ENCODE data around the gene LCP1. TPM values are rescaled to one million over a fixed set of nuclear protein-coding genes. Genes with fewer than 3 reads are reported as not detected.

LCP1 gene
- total RNA-seq, 1 donor from 2014 or later, result 19.5 TPM

DNA sequence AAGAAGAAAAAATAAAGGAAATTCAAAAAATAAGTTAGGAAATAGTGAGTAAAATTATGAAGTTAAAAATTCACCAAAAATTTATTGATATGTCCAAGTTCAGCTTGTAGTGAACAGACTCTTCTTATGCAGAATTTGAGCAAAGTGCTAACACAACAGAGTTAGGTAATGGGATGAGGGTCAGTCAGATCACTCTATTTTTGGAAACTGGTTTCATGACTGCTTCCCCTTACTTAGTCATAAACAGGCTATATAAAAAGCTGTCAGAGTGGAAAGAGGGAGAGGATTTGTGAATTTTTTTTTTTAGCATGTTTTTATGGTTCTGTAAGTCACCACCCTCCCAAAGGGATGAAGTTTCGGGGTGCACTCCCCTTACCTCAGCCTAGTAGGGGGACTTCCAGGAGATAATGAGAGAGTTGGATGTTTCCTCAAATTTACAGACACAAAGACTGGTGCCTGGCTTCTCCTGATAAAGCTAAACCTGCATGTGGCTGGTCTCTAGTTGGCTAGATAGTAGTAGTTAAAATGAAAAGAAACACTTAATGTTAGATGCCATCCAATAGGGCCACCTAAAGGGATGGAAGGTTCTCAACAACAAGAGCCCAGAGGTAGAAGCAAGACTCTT, 81.7 kb downstream of the LCP1 start:
- no peak for DNase-seq

GRCh38 chr13:46097663-46098062, 84.3 kb downstream of the LCP1 start:
- no peak for DNase-seq

- no peak for DNase-seq
These were observed 85.0 kb downstream of the LCP1 start for GRCh38 chr13:46097015-46097414.

DNA sequence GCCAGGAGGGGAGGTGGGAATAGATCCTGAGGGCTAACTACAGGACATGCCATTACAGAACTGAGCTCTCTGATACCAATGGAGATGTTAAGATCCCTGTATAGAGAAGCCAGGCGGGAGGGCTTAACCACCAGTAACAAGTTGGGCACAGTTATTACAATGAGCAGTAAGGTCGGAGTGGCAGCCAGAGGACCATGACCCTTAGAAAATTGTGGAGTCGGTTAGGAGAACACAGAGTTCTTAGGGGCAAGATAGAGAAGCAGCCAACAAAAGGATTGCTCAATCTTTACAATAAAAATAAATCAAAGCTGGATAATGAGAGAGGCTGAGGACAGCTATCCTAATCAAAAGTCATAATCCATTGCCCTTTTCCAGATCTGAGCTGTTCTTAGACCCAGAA, 87.5 kb downstream of the LCP1 start:
- DNase-seq, result no peak

DNA sequence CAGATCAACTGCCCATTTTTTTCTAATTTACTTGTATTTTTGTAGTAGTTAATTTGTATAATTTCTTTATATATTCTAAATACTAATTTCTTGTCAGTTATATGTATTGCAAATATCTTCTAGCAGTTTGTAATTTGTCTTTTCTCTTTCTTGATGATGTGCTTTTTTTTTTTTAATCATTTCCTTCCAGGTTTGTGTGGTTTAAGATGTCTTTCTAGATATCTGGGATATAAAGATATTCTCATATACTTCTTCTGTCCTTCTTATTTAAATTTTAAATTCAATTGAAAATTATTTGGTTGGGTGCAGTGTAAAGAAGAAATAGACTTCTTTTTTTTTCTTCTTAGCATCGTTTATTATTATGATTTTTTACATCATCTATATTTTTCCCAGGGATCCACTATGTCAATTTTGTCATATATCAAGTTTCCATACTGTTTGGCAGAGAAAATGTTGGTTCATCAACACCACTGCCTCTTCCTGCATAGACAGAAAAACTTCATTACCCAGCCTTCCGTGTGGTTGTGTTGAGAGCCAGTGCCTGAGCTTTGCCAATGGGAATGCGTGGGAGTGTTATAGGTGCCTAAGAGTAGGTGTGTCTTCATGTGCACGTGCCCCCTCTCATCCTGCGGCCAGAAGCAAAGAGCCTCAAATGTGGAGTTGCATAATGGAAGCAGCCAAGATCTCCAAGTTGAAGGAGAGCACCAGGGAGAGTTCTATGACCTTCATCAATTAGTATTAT, 93.0 kb downstream of the LCP1 start:
- DNase-seq, result no peak

DNA sequence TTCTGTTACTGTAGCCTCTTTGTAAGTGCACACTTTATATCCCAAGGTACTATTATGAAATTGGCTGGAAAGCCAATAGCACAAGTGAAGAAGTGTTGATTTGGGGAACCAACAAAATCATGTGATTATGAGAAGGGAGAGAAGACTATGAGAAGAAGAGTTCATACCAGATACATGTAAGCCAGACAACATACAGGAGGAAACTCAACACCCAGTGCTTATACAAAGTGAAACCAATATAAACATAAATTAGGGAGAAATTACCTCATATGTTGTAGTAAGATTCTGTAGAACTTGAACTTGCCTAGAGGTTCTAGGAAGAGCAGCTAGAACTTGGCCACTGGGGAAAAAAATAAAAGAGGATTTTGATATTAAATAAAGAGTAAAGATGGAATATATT, 94.5 kb downstream of the LCP1 start:
- DNase-seq, result no peak

DNA sequence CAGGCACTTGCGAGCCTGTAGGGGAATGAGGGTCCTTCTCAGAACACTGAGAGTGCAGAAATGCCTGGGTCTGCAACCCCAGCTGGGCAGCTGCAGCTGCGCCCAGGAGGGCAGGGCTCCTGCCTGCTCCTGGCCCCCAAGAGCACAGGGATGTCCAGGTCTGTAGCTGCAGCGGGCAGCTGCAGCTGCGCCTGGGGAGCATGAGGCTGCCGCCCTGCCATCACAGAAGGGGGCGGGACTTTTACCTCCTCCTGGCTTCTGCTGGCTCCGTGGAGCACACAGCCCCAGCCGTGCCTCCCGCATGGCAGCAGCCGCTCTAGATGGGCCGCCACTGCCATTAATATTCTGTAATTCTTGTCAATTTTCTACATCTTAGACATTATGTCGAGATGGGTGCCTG, 95.0 kb downstream of the LCP1 start:
- no peak for DNase-seq

- no peak for DNase-seq
These were observed 95.5 kb downstream of the LCP1 start for GRCh38 chr13:46086421-46086922.

GRCh38 chr13:46085737-46086136, 96.2 kb downstream of the LCP1 start:
- no peak for DNase-seq

DNA sequence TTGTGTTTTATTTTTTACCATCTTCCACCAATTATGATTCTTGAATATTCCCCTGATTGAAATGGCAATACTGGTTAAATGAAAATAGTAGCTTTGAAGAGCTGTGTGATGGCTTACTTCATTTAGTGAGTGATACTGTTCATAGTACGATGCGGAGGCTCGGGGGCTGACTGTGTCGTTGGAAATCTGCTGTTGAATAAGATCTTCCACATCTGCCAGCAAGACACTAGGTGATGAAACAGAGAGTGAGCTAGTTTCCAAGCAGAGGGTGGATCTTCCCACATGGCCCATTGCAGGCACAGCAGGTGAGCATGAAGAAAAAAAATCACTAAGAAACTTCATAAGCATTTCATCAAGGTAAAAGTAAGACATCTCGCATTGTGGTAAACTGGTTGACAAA, 99.7 kb downstream of the LCP1 start:
- DNase-seq, result no peak

DNA sequence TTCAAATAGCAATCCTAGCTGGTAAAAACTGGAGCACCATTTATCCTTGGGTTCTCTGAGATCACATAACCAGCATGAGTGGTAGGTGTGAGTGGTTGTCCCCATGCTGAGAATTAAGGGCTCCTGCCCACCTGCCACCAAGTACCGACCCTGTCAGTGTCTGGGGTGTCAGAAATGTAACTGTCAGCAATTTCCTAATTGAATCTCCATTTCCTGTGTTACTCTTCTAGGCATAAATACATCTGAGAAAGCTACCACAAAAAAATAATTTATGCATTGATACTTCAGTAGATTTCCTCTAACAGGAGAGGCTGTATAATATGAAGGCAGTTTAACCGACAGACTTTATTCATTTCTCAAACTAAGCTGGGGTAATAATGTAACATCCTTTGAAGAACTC, 102.2 kb downstream of the LCP1 start:
- DNase-seq, result no peak

GRCh38 chr13:46077265-46077664, 104.7 kb downstream of the LCP1 start:
- no peak for DNase-seq

GRCh38 chr13:46076827-46077226, 105.2 kb downstream of the LCP1 start:
- no peak for DNase-seq

Small RNA genes lying within 50 kb of the gene (small RNA-seq; reads per million reads assigned to genes)
- not detected for gene RN7SL288P (ENCODE audit: low replicate concordance)

Other genes with a start within 250 kb of the LCP1 start
- gene ZC3H13, start 129.4 kb downstream of the LCP1 start, total RNA-seq, result 32.5 TPM
- not detected for gene CPB2, start 77.1 kb downstream of the LCP1 start, total RNA-seq
- gene LRRC63, start 29.8 kb upstream of the LCP1 start, total RNA-seq, result not detected
- 5.1 TPM for gene RUBCNL, start 205.1 kb upstream of the LCP1 start, total RNA-seq

Data from tongue (tissue), 3 donors.